SK-N-SH treated with all-trans-retinoic acid at 6 μM for 48 hours (cell line): ENCODE measurements around the gene DAND5.

Experiments
- ARNTL ChIP-seq: fragments of 450-650 bp; formaldehyde crosslinking; IDR thresholded peaks from 2 replicates; pipeline ENCODE4 v1.5.0; 2020; ENCODE audit warnings: low read depth, mild to moderate bottlenecking, moderate library complexity, borderline replicate concordance
- ESRRG ChIP-seq: fragments of 250-450 bp; sonication (Bioruptor Pico); IDR thresholded peaks from 2 replicates; pipeline ENCODE4 v1.6.1; 2021; ENCODE audit warnings: mild to moderate bottlenecking
- PPARA ChIP-seq: fragments of 250-450 bp; sonication (Bioruptor Pico); IDR thresholded peaks from 2 replicates; pipeline ENCODE4 v1.5.0; 2020; ENCODE audit warnings: mild to moderate bottlenecking, borderline replicate concordance
- TOX ChIP-seq: fragments of 250-450 bp; sonication (Bioruptor Pico); IDR thresholded peaks from 2 replicates; pipeline ENCODE4 v1.8.0; 2021; ENCODE audit warnings: mild to moderate bottlenecking, moderate library complexity, borderline replicate concordance
- ZC3H10 ChIP-seq: fragments of 250-450 bp; sonication (Bioruptor Pico); IDR thresholded peaks from 2 replicates; pipeline ENCODE4 v1.5.1; 2021; ENCODE audit warnings: mild to moderate bottlenecking, moderate library complexity
- ZFP3 ChIP-seq: fragments of 250-450 bp; sonication (Bioruptor Pico); IDR thresholded peaks from 2 replicates; pipeline ENCODE4 v1.5.0; 2020; ENCODE audit warnings: mild to moderate bottlenecking, moderate library complexity
- ZFP30 ChIP-seq: fragments of 450-650 bp; formaldehyde crosslinking; IDR thresholded peaks from 2 replicates; pipeline ENCODE4 v1.5.0; 2022; ENCODE audit warnings: mild to moderate bottlenecking, moderate library complexity
- TF ChIP-seq, protein P1 (sequence below): fragments of 250-450 bp; sonication (Bioruptor Pico); IDR thresholded peaks from 2 replicates; pipeline ENCODE4 v1.5.1; 2021; ENCODE audit warnings: mild to moderate bottlenecking, moderate library complexity
- TF ChIP-seq, protein P2 (sequence below): fragments of 250-450 bp; sonication (Bioruptor Pico); IDR thresholded peaks from 2 replicates; pipeline ENCODE4 v1.8.0; 2020; ENCODE audit warnings: mild to moderate bottlenecking, moderate library complexity, borderline replicate concordance

DNA sequence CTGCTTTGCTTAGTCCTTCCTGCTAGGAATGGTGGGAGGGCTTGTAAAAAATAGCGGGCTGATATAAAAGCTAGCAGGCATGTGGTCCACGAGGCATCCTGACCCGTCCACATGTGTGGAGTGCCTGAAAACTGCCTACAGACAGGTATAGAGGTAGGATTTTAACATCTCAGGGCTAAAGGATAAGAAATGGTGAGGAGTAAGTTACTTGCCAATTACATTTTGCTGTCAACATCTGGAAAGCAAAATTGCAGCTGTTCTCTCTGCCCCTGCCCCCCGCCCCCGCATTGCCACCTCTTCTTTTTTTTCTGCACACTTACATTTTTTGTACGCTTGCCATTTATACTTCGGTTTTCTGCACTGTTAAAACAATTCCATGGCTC lies 46.9 kb downstream of the DAND5 start:
- TF ChIP-seq, protein P1, sequence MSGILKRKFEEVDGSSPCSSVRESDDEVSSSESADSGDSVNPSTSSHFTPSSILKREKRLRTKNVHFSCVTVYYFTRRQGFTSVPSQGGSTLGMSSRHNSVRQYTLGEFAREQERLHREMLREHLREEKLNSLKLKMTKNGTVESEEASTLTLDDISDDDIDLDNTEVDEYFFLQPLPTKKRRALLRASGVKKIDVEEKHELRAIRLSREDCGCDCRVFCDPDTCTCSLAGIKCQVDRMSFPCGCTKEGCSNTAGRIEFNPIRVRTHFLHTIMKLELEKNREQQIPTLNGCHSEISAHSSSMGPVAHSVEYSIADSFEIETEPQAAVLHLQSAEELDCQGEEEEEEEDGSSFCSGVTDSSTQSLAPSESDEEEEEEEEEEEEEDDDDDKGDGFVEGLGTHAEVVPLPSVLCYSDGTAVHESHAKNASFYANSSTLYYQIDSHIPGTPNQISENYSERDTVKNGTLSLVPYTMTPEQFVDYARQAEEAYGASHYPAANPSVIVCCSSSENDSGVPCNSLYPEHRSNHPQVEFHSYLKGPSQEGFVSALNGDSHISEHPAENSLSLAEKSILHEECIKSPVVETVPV, result no peak
- TF ChIP-seq ZFP3 (CRISPR knock-in tag), result no peak
- TF ChIP-seq TOX (CRISPR knock-in tag), result no peak
- no peak for TF ChIP-seq ESRRG
- TF ChIP-seq ZC3H10 (CRISPR knock-in tag), result no peak
- TF ChIP-seq PPARA (CRISPR knock-in tag), result no peak
- TF ChIP-seq ARNTL, result no peak
- TF ChIP-seq, protein P2, sequence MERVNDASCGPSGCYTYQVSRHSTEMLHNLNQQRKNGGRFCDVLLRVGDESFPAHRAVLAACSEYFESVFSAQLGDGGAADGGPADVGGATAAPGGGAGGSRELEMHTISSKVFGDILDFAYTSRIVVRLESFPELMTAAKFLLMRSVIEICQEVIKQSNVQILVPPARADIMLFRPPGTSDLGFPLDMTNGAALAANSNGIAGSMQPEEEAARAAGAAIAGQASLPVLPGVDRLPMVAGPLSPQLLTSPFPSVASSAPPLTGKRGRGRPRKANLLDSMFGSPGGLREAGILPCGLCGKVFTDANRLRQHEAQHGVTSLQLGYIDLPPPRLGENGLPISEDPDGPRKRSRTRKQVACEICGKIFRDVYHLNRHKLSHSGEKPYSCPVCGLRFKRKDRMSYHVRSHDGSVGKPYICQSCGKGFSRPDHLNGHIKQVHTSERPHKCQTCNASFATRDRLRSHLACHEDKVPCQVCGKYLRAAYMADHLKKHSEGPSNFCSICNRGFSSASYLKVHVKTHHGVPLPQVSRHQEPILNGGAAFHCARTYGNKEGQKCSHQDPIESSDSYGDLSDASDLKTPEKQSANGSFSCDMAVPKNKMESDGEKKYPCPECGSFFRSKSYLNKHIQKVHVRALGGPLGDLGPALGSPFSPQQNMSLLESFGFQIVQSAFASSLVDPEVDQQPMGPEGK (CRISPR knock-in tag), result no peak
- TF ChIP-seq ZFP30 (CRISPR knock-in tag), result no peak
